NCI-H446 (cell line): Measurements from ENCODE around the gene RFT1.
A peak's percentile ranks its signal among the peaks of the same experiment; 100 is the strongest.
"Not testable (repeated sequence)": the region's sequence is repeated elsewhere in the genome, so short reads cannot be mapped to it uniquely, and the experiment has no call there.

Experiments
- DNase-seq, 2 experiments: peaks; one replicate each; lab custom pipeline; 2025; lab: John Stamatoyannopoulos, UW

RFT1 gene

DNA sequence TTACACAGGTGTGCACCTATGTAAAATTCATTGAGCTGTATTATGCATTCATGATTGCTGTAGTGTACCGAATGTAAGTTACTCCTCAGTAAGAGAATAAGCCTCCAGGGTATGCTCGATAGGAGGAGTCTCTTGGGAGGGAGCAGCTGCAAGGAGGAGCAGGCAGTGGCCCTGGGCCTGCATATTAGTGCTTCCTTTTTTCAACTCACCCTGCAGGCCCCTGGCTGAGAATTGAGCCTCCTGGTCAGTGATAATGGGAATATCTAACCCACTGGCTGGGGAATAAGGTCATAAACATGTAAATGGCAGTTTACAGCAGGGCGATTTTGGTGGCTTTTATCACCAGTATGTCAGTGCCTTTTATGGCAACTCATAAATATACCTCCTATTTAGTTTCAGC, 62.7 kb downstream of the RFT1 start:
- DNase-seq, result no peak

DNA sequence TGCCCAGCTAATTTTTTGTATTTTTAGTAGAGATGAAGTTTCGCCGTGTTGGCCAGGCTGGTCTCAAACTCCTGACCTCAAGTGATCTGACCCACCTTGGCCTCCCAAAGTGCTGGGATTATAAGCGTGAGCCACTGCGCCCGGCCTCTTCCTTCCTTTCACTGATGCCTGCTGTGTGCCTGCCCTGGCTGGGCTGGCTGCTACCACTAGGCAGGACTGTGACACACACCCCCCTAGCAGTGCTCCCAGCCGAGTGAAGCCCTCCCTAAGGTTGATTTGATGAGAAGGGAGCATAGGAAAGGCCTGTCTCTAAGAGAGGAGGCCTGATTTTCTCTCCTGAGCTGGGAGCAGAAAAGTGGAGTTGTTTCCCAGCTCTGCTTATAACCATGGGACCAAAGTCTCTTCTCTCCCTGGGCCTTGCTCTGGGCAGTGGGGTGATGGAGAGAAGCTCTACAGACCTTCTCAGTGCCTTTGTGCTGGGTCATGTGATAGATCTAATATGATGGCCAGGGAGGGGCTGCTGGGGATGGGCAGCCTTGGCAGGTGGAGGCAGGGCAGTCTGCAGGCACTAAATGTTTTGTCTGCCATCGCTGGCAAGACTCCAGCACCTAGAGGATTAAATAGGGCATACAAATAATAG, 64.3 kb downstream of the RFT1 start:
- no peak for DNase-seq

DNA sequence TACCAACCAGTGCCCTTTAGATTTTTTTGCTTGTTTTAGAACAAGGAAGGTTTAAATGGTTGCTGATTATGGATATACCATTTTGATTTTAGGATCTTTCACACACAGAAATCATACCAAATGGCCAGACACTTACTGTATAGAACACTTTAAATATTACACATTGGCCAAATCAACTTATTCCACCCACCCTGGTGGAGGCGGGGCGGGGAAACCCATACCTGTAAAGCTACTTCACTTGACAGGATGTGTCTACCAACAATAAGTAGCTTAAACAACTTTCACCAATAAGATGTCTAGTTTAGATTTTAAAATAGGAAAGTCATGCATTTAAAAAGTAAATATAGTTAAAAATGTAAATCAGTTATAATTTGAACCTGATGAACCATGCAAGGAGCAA, 67.3 kb downstream of the RFT1 start:
- no peak for DNase-seq

- no peak for DNase-seq
Measured at GRCh38 chr3:53056442-53056841, 73.8 kb downstream of the RFT1 start.

- not testable (repeated sequence) for DNase-seq
Measured at GRCh38 chr3:53054233-53054632, 76.0 kb downstream of the RFT1 start.

- DNase-seq, result no peak
Measured at GRCh38 chr3:53051929-53052328, 78.3 kb downstream of the RFT1 start.

- no peak for DNase-seq
Measured at GRCh38 chr3:53049987-53050386, 80.2 kb downstream of the RFT1 start.

DNA sequence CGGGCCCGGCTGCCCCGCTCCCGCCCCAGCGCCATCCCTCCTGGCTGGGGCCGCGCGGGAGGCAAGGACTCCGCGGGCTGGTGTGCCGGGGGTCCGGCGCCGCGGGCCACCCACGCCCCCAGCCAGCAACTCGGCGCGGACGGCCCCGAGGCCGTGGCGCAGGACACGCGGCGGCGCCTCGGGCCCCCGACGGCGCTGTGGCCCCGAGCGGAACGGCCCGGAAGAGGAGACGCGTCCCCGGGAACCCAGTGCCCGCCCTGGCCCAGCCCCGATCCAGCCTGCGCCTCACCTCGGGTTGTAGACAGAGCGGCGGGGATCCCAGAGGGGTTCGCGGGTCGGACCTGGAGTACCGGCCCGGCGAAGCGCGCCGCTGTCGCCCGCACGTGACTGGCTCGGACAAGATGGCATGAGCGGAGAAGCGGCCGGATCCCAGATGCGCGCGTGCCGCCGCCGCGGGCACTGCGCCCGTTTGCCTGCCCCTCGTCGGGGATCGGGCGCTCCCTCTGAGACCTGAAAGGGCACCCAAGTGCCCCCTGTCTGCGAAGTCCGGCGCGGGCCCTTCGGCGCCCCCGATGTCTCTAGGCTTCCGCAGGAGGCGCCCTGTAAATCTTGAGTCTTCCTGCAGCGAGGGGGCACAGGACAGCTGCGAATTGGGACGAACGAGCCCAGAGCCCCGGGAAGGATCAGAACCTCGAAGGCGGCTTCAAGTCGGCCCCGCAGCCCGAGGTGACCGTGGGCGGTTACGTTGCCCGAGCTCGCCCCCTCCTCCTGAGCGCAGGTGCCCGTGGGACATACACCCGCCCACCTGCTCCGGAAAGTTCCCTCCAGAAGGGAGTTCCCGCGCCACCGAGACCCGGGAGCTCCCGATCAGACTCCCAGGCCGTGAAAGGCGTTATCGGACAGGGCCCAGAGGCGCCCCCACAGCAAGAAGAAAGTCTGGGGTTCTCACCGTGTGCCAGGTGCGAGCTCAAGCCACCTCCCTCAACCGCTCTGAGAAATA, 83.8 kb downstream of the RFT1 start:
- DNase-seq, result peak in 1 of 2 experiments; percentile 23

DNA sequence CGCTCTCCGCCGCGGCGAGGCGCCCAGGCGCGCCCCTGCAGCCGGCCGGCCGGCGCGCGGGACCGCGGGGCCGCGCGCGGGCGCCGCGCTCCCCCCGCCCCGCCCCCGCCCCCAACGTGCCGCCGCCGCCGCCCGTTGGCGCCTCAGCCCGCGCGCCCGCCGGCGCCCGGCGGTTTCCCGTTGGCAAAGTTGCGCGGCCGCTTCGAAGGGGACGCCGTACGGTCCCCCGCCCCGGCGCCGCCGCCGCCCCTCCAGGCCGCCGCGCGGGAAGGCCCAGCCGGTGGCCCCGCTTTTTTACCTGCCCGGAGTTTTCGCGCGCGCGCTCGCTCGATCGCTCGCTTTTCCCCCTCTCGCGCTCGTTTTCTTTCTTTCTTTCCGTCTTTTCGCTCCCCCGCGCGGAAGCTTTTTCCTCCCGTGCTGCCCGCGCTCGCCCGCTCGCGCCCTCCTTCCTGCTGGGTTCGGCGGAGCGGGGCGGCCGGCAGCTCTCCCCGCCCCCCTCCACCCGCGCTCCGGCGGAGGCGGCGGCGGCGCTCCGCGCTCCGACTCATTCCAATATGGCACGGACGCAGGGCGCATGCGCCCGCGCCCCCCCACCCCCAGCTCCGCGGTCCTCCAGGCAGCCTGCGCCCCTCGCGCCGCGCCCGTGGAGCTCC, 84.6 kb downstream of the RFT1 start, which contains the start of gene SFMBT1:
TSS of gene SFMBT1 (minus strand) at position 556 of the 653 bp plus-strand sequence. CDS start 76,945 bp downstream, outside the sequence.
- DNase-seq, result peak; percentile 5 to 77

- DNase-seq, result peak in 1 of 2 experiments; percentile 24
Measured at GRCh38 chr3:53044711-53045517, 85.3 kb downstream of the RFT1 start.

GRCh38 chr3:53044371-53044710, 85.9 kb downstream of the RFT1 start:
- no peak for DNase-seq

DNA sequence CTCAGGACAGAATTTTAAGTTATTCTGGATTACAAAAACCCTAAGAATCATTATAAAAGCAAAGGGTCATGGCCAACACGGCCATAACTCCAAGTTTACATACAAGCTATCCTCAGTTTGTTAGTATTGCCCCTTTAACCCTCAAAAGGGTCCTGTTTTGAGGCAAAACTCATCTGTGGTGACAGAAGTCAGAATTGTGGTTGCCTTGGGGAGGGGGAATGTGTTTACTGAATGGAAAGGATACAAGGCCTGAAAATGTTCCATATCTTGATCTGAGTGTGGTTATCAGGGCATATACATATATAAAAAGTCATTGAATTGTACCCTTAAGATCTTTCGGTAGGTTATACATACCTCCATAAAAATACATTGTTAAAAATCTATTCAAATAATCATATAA, 86.5 kb downstream of the RFT1 start:
- no peak for DNase-seq

GRCh38 chr3:53042651-53043050, 87.6 kb downstream of the RFT1 start:
- DNase-seq, result no peak

GRCh38 chr3:53040351-53040820, 89.8 kb downstream of the RFT1 start:
- DNase-seq, result no peak

DNA sequence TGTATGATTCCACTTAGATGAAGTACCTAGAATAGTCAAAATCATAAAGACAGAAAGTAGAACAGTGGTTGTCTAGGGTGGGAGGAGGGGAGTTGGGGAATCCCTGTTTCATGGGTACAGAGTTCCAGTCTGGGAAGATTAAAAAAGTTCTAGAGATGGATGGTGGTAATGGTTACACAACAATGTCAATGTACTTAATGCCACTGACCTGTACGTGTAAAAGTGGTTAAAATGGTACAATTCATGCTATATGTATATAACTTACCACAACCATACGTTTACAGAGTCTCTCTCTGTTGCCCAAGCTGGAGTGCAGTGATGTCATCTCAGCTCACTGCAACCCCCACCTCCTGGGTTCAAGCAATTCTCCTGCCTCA, 90.9 kb downstream of the RFT1 start:
- DNase-seq, result no peak

DNA sequence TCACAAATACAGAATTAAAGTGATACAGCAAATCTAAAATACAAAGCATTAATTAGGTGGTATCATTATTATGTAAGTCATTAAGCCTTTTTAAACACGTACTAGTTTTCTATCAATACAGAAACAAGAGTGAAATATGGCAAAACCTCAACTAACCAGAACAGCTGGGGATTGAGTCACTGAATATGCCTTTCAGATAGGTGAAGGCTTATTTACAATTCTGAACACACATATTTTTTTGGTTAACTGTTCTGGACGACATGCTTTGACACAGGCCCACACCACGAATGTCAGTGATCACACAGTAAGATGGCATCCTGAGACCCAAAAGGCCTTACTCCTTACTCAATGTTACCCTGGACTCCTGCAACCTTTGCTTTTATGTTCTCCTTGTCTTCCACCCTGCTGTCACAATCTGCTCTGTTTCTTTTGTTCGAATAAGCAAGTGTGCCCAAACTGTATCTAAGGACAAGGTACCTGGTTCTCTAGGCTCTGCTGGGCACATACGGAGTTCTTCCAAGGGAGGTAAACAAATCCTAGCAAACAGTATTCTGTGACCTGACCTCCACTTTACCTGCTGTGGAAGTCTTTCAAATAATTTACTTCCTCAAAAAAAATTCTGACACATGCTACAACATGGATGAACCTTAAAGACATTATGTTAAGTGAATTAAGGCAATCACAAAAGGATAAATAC, 91.4 kb downstream of the RFT1 start:
- no peak for DNase-seq
